OCI-LY7 (cell line): ENCODE measurements around the gene IFI27L1.

Source experiments
- CTCF ChIP-seq: fragments of 200-600 bp; sonication (generic); conservative IDR thresholded peaks from 2 replicates; pipeline ENCODE4 v1.5.1; 2014; ENCODE audit warnings: mild to moderate bottlenecking, antibody characterized with exemption, low read length, moderate library complexity, mixed read lengths
- EZH2phosphoT487 ChIP-seq: fragments of 200-600 bp; sonication (generic); IDR thresholded peaks from 2 replicates; pipeline ENCODE4 v1.6.1; 2018; ENCODE audit warnings: low read depth, borderline replicate concordance, mild to moderate bottlenecking, mixed run types, antibody characterized with exemption, low read length, moderate library complexity, mixed read lengths

GRCh38 chr14:94080621-94081385, at the start of gene IFI27L1, which contains the start of gene DDX24:
- TF ChIP-seq EZH2phosphoT487: no peak
- no peak for TF ChIP-seq CTCF
